NT2/D1 (cell line): ENCODE measurements around the gene SLC41A3.

Experiments
- DNase-seq: peaks from one replicate; pipeline ENCODE4 v3.0.0-alpha.2; 2011; ENCODE audit warnings: low read depth, low spot score
- H3K27me3 ChIP-seq: 2 replicates; pipeline ENCODE4 v1.6.0; 2011; ENCODE audit warnings: mild to moderate bottlenecking; ENCODE audit not compliant: insufficient read length, insufficient read depth
- H3K36me3 ChIP-seq: 2 replicates; pipeline ENCODE4 v1.6.1; 2011; ENCODE audit warnings: mild to moderate bottlenecking, low read length, mixed read lengths; ENCODE audit not compliant: insufficient read depth, insufficient read length
- H3K4me1 ChIP-seq: 2 replicates; pipeline ENCODE4 v1.5.1; 2011; ENCODE audit not compliant: insufficient read depth, insufficient read length
- H3K4me3 ChIP-seq: 2 replicates; pipeline ENCODE4 v1.5.1; 2011; ENCODE audit warnings: low read depth; ENCODE audit not compliant: insufficient read length
- H3K9ac ChIP-seq: 2 replicates; pipeline ENCODE4 v1.6.0; 2011; ENCODE audit warnings: low read depth; ENCODE audit not compliant: insufficient read length
- H3K9me3 ChIP-seq: 2 replicates; pipeline ENCODE4 v1.5.1; 2011; ENCODE audit warnings: mild to moderate bottlenecking, low read length; ENCODE audit not compliant: insufficient read depth
- SUZ12 ChIP-seq: IDR thresholded peaks from 2 replicates; pipeline ENCODE4 v1.6.1; 2011; ENCODE audit not compliant: insufficient read length, insufficient read depth; ENCODE audit errors: extremely low read depth
- YY1 ChIP-seq: IDR thresholded peaks from 2 replicates; pipeline ENCODE4 v1.6.1; 2011; ENCODE audit not compliant: insufficient read length, insufficient read depth
- ZNF274 ChIP-seq: IDR thresholded peaks from 2 replicates; pipeline ENCODE4 v1.6.1; 2011; ENCODE audit warnings: mild to moderate bottlenecking, low read depth, low read length

SLC41A3 gene

DNA sequence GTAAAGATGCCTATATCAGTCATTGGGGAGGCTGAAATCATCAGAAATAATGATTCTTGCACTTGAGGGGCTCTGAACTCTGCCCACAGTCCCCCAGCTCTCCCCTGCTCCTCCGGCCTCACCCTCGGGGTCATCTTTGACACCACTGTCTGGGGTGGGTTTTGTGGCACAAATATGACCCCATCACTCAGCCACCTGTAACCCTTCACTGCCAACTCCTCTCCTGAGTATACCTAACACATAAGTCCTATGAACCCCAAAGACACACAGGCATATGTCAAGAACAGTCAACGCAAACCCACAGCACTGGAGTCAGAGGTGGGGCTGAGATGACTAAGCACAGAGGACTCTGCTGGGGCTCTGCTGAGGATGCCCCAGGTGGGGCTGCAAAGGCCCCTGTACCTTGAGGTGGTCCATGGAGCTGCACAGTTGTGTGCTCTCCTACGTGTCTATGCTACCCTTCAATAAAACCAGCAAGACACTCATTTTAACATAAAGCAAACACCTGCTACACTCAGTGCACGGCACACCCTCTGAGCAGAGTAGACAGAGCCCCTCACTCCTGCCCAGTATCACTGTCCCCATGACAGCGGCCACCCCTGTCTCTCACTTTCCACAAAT lies 29.9 kb downstream of the SLC41A3 start:
- H3K36me3 ChIP-seq, result peaks cover 15% of the 10 kb centered on the region
- no peaks in the 10 kb centered on the region for H3K27me3 ChIP-seq
- H3K9me3 ChIP-seq, result no peaks in the 10 kb centered on the region
- H3K9ac ChIP-seq, result no peak overlapping the region
- H3K4me3 ChIP-seq, result no peak overlapping the region
- DNase-seq, result no peak
- peaks cover 12% of the 10 kb centered on the region for H3K4me1 ChIP-seq
- no peak for TF ChIP-seq ZNF274
- TF ChIP-seq YY1, result no peak
- no peak for TF ChIP-seq SUZ12

DNA sequence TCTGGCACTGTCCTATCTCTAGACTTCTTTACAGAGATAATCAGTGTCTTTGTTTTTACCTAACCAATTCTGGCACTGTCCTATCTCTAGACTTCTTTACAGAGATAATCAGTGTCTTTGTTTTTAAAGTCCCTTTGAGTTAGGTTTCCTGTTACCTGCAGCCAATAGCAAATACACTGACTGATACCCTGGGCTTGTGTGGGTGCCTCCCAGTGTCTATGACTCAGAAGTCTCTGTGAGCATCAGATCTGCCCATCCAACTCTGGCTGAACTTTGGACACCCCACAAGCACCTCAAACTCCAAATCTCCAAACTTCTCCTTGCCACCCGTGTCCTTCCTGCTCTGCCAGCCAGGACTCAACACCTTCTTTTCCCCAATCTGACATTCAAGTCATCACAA lies 30.4 kb downstream of the SLC41A3 start:
- no peak for DNase-seq
- H3K27me3 ChIP-seq, result no peaks in the 10 kb centered on the region
- TF ChIP-seq YY1 (no peak), SUZ12 (no peak), ZNF274 (no peak)

GRCh38 chr3:126052196-126053058 lies 31.5 kb downstream of the SLC41A3 start:
- Histone ChIP-seq H3K9ac (no peak overlapping the region), H3K4me3 (no peak overlapping the region), H3K4me1 (peaks cover 11% of the 10 kb centered on the region), H3K36me3 (peaks cover 15% of the 10 kb centered on the region), H3K9me3 (no peaks in the 10 kb centered on the region), H3K27me3 (no peaks in the 10 kb centered on the region)
- DNase-seq, result no peak
- TF ChIP-seq YY1, result no peak

More for the DNA sequence above, 30.4 kb downstream of the SLC41A3 start:
- Histone ChIP-seq H3K9ac (no peak overlapping the region), H3K4me3 (no peak overlapping the region), H3K9me3 (no peaks in the 10 kb centered on the region), H3K36me3 (peaks cover 15% of the 10 kb centered on the region), H3K4me1 (peaks cover 12% of the 10 kb centered on the region)

DNA sequence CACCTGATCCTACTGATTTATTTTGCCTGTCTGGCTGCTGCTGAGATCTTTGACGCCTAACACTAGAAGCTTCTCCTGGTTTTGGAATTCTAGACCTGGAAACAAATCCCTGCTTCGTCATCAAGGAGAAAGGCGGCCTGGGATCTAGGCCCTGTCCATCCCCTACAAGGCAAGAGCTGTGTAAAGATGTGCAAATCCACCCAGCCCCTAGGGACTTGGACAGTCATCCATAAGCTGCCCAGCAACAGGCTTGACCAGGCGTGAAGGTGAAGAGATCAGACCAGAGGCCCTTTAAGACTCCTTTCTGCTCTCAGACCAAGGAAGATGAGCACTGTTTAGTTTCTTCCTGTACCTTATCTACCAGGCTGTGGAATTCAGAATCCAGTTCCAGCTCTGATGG lies 32.2 kb downstream of the SLC41A3 start:
- H3K4me1 ChIP-seq, result peaks cover 6% of the 10 kb centered on the region
- H3K9ac ChIP-seq, result no peak overlapping the region
- H3K27me3 ChIP-seq, result no peaks in the 10 kb centered on the region
- DNase-seq, result no peak
- TF ChIP-seq SUZ12 (no peak), YY1 (no peak), ZNF274 (no peak)
- H3K36me3 ChIP-seq, result peaks cover 17% of the 10 kb centered on the region
- H3K9me3 ChIP-seq, result no peaks in the 10 kb centered on the region
- H3K4me3 ChIP-seq, result no peak overlapping the region

DNA sequence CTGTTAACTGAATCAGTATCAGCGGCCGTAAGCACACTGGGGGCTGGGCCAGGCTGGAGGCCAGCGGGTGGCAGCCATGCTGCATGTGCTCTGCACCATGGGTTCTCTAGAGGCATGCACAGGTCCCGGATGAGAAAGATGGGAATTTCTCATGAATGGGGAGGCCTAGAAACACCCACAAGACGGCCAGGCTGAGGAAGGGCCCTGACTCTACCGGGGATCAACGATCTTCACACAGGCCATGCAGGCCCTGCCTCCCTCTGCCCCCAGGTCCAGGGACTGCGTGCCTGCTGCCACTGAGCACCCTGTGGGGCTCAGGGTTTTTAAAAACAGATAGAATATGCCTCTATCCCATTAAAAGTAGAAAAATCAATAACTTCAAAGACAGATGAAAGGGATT lies 32.7 kb downstream of the SLC41A3 start:
- Histone ChIP-seq H3K27me3 (no peaks in the 10 kb centered on the region), H3K9ac (no peak overlapping the region), H3K9me3 (no peaks in the 10 kb centered on the region), H3K4me1 (peaks cover under 1% of the 10 kb centered on the region), H3K36me3 (peaks cover 13% of the 10 kb centered on the region), H3K4me3 (no peak overlapping the region)
- no peak for TF ChIP-seq ZNF274
- no peak for TF ChIP-seq YY1
- no peak for TF ChIP-seq SUZ12
- no peak for DNase-seq

GRCh38 chr3:126050626-126051025 lies 33.3 kb downstream of the SLC41A3 start:
- Histone ChIP-seq H3K9ac (no peak overlapping the region), H3K36me3 (peaks cover 12% of the 10 kb centered on the region), H3K4me3 (no peak overlapping the region), H3K9me3 (no peaks in the 10 kb centered on the region), H3K4me1 (no peaks in the 10 kb centered on the region), H3K27me3 (no peaks in the 10 kb centered on the region)
- TF ChIP-seq SUZ12 (no peak), ZNF274 (no peak), YY1 (no peak)
- no peak for DNase-seq

- Histone ChIP-seq H3K4me1 (no peaks in the 10 kb centered on the region), H3K36me3 (peaks cover 12% of the 10 kb centered on the region), H3K9ac (no peak overlapping the region), H3K9me3 (no peaks in the 10 kb centered on the region), H3K27me3 (no peaks in the 10 kb centered on the region), H3K4me3 (no peak overlapping the region)
- TF ChIP-seq ZNF274 (no peak), SUZ12 (no peak), YY1 (no peak)
- DNase-seq, result no peak
Observed at GRCh38 chr3:126050050-126050392, 33.9 kb downstream of the SLC41A3 start.
